HUES48 (cell line): ENCODE data around the gene ORC3.
"Not testable (repeated sequence)": the region's sequence is repeated elsewhere in the genome, so short reads cannot be mapped to it uniquely, and the experiment has no call there.

Source experiments
- H3K27ac ChIP-seq: one replicate; pipeline ENCODE4 v1.7.0; 2013; ENCODE audit warnings: low read depth, low read length, inconsistent platforms
- H3K27me3 ChIP-seq: 2 replicates; pipeline ENCODE4 v1.6.1; 2013; ENCODE audit warnings: mild to moderate bottlenecking, low read length; ENCODE audit not compliant: control insufficient read depth, insufficient read depth
- H3K36me3 ChIP-seq: 2 replicates; pipeline ENCODE4 v1.6.1; 2013; ENCODE audit warnings: low read length; ENCODE audit not compliant: control insufficient read depth, insufficient read depth
- H3K4me1 ChIP-seq: 2 replicates; pipeline ENCODE4 v1.6.1; 2013; ENCODE audit warnings: mild to moderate bottlenecking, low read length; ENCODE audit not compliant: control insufficient read depth, insufficient read depth
- H3K4me3 ChIP-seq: 2 replicates; pipeline ENCODE4 v1.5.1; 2013; ENCODE audit warnings: mild to moderate bottlenecking, low read depth, low read length
- H3K9ac ChIP-seq: 2 replicates; pipeline ENCODE4 v1.6.1; 2013; ENCODE audit warnings: mild to moderate bottlenecking, low read depth, low read length, moderate library complexity
- H3K9me3 ChIP-seq: 2 replicates; pipeline ENCODE4 v1.6.1; 2013; ENCODE audit warnings: low read length; ENCODE audit not compliant: control insufficient read depth, insufficient read depth

Gene ORC3

GRCh38 chr6:87674290-87674689, 84.4 kb downstream of the ORC3 start:
- Histone ChIP-seq H3K36me3 (peaks cover 70% of the 10 kb centered on the region), H3K4me1 (0 out of 2 replicates have a peak, but pooled peaks cover 6% of the 10 kb centered on the region), H3K9me3 (no peaks in the 10 kb centered on the region), H3K27ac (no peak overlapping the region), H3K27me3 (no peaks in the 10 kb centered on the region), H3K4me3 (no peak overlapping the region), H3K9ac (no peak overlapping the region)

- Histone ChIP-seq H3K4me3 (no peak overlapping the region), H3K9me3 (no peaks in the 10 kb centered on the region), H3K27me3 (no peaks in the 10 kb centered on the region), H3K9ac (no peak overlapping the region), H3K4me1 (0 out of 2 replicates have a peak, but pooled peaks cover 6% of the 10 kb centered on the region), H3K36me3 (peaks cover 71% of the 10 kb centered on the region), H3K27ac (no peak overlapping the region)
These were observed 85.2 kb downstream of the ORC3 start for GRCh38 chr6:87675004-87675681.

- H3K4me3 ChIP-seq, result no peak overlapping the region
- H3K4me1 ChIP-seq, result no peaks in the 10 kb centered on the region
- H3K27me3 ChIP-seq, result no peaks in the 10 kb centered on the region
- peaks cover 41% of the 10 kb centered on the region for H3K36me3 ChIP-seq
- H3K9me3 ChIP-seq, result no peaks in the 10 kb centered on the region
- H3K27ac ChIP-seq, result no peak overlapping the region
- no peak overlapping the region for H3K9ac ChIP-seq
These were observed 92.4 kb downstream of the ORC3 start for GRCh38 chr6:87682310-87682709.

GRCh38 chr6:87683890-87684289, 94.0 kb downstream of the ORC3 start:
- H3K4me3 ChIP-seq, result no peak overlapping the region
- no peaks in the 10 kb centered on the region for H3K4me1 ChIP-seq
- no peaks in the 10 kb centered on the region for H3K27me3 ChIP-seq
- no peak overlapping the region for H3K27ac ChIP-seq
- H3K9ac ChIP-seq, result no peak overlapping the region
- no peaks in the 10 kb centered on the region for H3K9me3 ChIP-seq
- peaks cover 32% of the 10 kb centered on the region for H3K36me3 ChIP-seq

GRCh38 chr6:87684895-87685654, 95.1 kb downstream of the ORC3 start:
- H3K9ac ChIP-seq, result no peak overlapping the region
- H3K4me1 ChIP-seq, result peaks cover 9% of the 10 kb centered on the region
- H3K9me3 ChIP-seq, result no peaks in the 10 kb centered on the region
- no peaks in the 10 kb centered on the region for H3K27me3 ChIP-seq
- peaks cover 21% of the 10 kb centered on the region for H3K36me3 ChIP-seq
- no peak overlapping the region for H3K27ac ChIP-seq
- no peak overlapping the region for H3K4me3 ChIP-seq

- H3K4me1 ChIP-seq, result peaks cover 17% of the 10 kb centered on the region
These were observed 96.8 kb downstream of the ORC3 start for GRCh38 chr6:87686636-87687205.

GRCh38 chr6:87687296-87687695, 97.4 kb downstream of the ORC3 start:
- Histone ChIP-seq H3K36me3 (peaks cover 5% of the 10 kb centered on the region; the same call in 1 of the 2 replicates), H3K4me1 (peaks cover 23% of the 10 kb centered on the region), H3K9me3 (no peaks in the 10 kb centered on the region), H3K27ac (no peak overlapping the region), H3K9ac (no peak overlapping the region), H3K4me3 (no peak overlapping the region), H3K27me3 (no peaks in the 10 kb centered on the region)

More at GRCh38 chr6:87686636-87687205, 96.8 kb downstream of the ORC3 start:
- not testable (repeated sequence) for H3K9ac ChIP-seq, H3K27me3 ChIP-seq, H3K27ac ChIP-seq, H3K36me3 ChIP-seq, H3K4me3 ChIP-seq, H3K9me3 ChIP-seq

- H3K4me1 ChIP-seq, result peaks cover 23% of the 10 kb centered on the region
- not testable (repeated sequence) for H3K9ac ChIP-seq, H3K9me3 ChIP-seq, H3K36me3 ChIP-seq, H3K27ac ChIP-seq, H3K27me3 ChIP-seq, H3K4me3 ChIP-seq
These were observed 98.0 kb downstream of the ORC3 start for GRCh38 chr6:87687893-87688292.

GRCh38 chr6:87690441-87690840, 100.5 kb downstream of the ORC3 start:
- Histone ChIP-seq H3K4me1 (peaks cover 35% of the 10 kb centered on the region), H3K9me3 (no peaks in the 10 kb centered on the region), H3K27ac (no peak overlapping the region), H3K9ac (no peak overlapping the region), H3K36me3 (peaks cover 5% of the 10 kb centered on the region; the same call in 1 of the 2 replicates), H3K4me3 (no peak overlapping the region), H3K27me3 (no peaks in the 10 kb centered on the region)

GRCh38 chr6:87692086-87692485, 102.2 kb downstream of the ORC3 start:
- H3K27ac ChIP-seq, result no peak overlapping the region
- H3K27me3 ChIP-seq, result no peaks in the 10 kb centered on the region
- peaks cover 43% of the 10 kb centered on the region for H3K4me1 ChIP-seq
- H3K4me3 ChIP-seq, result no peak overlapping the region
- H3K9ac ChIP-seq, result no peak overlapping the region
- no peaks in the 10 kb centered on the region for H3K9me3 ChIP-seq
- peaks cover 5% of the 10 kb centered on the region; the same call in 1 of the 2 replicates for H3K36me3 ChIP-seq

GRCh38 chr6:87696817-87697216, 106.9 kb downstream of the ORC3 start:
- H3K36me3 ChIP-seq, H3K9ac ChIP-seq, H3K27ac ChIP-seq, H3K9me3 ChIP-seq, H3K4me3 ChIP-seq, H3K27me3 ChIP-seq: not testable (repeated sequence)
- peaks cover 42% of the 10 kb centered on the region for H3K4me1 ChIP-seq
